Ectodermal cell (in vitro differentiated cells): Measurements from ENCODE around the gene UBAP1.
"Not testable (repeated sequence)": the region's sequence is repeated elsewhere in the genome, so short reads cannot be mapped to it uniquely, and the experiment has no call there.

Source experiments
- H3K27ac ChIP-seq: 2 replicates; pipeline ENCODE4 v1.7.0; 2013; ENCODE audit warnings: mild to moderate bottlenecking, low read depth, low read length; ENCODE audit not compliant: insufficient read depth, poor library complexity, severe bottlenecking
- H3K27me3 ChIP-seq: 2 replicates; pipeline ENCODE4 v1.7.0; 2013; ENCODE audit warnings: mild to moderate bottlenecking, low read length; ENCODE audit not compliant: insufficient read depth, control insufficient read depth, poor library complexity, severe bottlenecking
- H3K36me3 ChIP-seq: one replicate; pipeline ENCODE4 v1.7.0; 2013; ENCODE audit warnings: low read length; ENCODE audit not compliant: control insufficient read depth, insufficient read depth
- H3K4me1 ChIP-seq: one replicate; pipeline ENCODE4 v1.7.0; 2013; ENCODE audit warnings: low read length; ENCODE audit not compliant: control insufficient read depth, insufficient read depth
- H3K4me3 ChIP-seq: 2 replicates; pipeline ENCODE4 v1.7.0; 2013; ENCODE audit warnings: low read depth, low read length, control low read depth; ENCODE audit not compliant: insufficient read depth
- H3K9me3 ChIP-seq: 2 replicates; pipeline ENCODE4 v1.7.0; 2013; ENCODE audit warnings: mild to moderate bottlenecking, low read length, moderate library complexity; ENCODE audit not compliant: control insufficient read depth
- WGBS, 2 experiments: methylation state at CpG; one replicate each; pipeline ENCODE4 v1.1.7; 2013; ENCODE audit warnings: missing lambda C conversion rate in 2 of 2; 5-methylcytosine and 5-hydroxymethylcytosine counted together

UBAP1 gene

DNA sequence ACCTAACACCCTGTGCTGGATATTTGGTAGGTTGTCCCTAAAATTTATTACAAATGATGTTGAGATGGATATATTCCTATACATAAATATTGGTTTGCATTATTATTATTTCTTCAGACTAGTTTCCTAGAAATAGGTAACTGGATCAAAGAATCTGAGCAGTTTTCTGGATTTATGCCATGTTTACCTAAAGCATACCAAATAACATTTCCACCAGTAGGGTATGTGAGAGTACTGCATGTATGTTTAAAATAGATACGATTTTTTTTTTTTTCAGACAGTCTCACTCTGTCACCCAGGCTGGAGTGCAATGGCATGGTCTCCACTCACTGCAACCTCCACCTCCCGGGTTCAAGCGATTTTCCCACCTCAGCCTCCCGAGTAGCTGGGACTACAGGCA lies 68.9 kb downstream of the UBAP1 start:
- H3K36me3 ChIP-seq, H3K9me3 ChIP-seq, H3K4me1 ChIP-seq, H3K27ac ChIP-seq, H3K27me3 ChIP-seq, H3K4me3 ChIP-seq: not testable (repeated sequence)
- WGBS, 2 experiments, result 98 to 100% methylated on average over 4 of the region's 4 CpGs

DNA sequence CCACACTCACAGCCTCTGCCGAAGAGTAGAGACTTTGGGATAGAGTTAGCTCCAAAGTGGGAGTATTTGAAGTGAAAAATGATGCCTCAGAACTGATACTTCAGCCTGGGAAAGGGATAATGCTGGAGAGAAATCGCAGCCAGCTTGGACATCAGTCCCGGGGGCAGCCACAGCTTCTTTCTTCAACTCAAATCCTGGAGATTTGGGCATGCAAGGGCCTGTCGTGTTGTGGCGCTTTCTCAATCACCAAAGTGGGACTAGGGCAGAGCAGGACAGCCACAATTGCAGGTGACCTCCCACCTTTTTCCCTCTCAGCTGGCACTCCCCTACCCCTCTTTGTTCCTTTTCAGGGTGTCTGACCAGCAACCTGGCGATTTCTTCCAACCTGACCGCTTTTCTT lies 70.4 kb downstream of the UBAP1 start:
- 93 to 94% methylated on average over 7 of the region's 7 CpGs for WGBS, 2 experiments
- H3K4me1 ChIP-seq, result no peaks in the 10 kb centered on the region
- no peaks in the 10 kb centered on the region for H3K36me3 ChIP-seq
- no peak overlapping the region for H3K27ac ChIP-seq
- no peak overlapping the region for H3K4me3 ChIP-seq
- no peaks in the 10 kb centered on the region for H3K9me3 ChIP-seq
- no peaks in the 10 kb centered on the region for H3K27me3 ChIP-seq

DNA sequence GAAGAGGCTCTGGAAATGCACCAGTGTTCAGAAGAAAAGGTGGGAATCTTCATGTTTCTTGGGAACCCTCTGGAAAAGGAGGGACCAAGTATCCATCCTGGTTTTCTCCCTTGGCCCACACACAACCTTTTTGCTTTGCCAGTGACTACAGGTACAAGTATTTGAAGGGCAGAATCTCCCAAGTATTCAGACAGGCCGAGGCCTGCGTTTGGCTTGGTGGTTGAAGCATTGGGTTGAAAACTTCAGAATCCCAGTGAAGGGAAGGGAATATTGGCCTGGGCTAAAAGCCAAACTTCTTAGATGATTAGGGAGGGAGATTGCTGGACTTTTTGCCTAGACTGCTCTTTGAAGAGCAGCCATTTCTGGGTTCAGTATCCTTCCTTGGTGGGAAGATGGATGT lies 71.9 kb downstream of the UBAP1 start:
- Histone ChIP-seq H3K36me3 (no peaks in the 10 kb centered on the region), H3K4me1 (no peaks in the 10 kb centered on the region), H3K4me3 (no peak overlapping the region)

DNA sequence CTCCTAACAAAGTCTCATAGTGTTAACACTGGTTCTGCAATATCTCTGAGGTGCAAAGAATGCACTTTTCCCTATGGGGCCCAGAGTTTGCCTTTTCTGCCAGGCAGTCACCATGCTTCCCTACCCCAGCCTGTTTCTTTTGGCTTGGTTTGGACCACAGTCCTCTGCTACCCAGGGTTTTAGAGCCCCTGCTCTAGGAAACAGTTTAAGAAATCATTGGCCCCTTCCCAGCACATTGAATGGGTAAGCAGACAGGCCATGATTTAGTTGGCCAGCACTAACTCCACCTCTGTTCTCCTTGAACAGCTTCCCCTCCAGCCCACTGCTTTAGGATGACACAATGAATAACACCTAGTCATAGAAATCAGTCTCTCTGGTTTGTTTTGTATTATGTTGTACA lies 73.2 kb downstream of the UBAP1 start:
- H3K4me1 ChIP-seq, result no peaks in the 10 kb centered on the region
- H3K9me3 ChIP-seq, result no peaks in the 10 kb centered on the region
- H3K36me3 ChIP-seq, result peaks cover 8% of the 10 kb centered on the region
- H3K4me3 ChIP-seq, result no peak overlapping the region
- no peak overlapping the region for H3K27ac ChIP-seq
- no peaks in the 10 kb centered on the region for H3K27me3 ChIP-seq

More for the DNA sequence above, 71.9 kb downstream of the UBAP1 start:
- 96% methylated on average over 2 of the region's 2 CpGs for WGBS, 2 experiments
- H3K27ac ChIP-seq, result no peak overlapping the region
- H3K27me3 ChIP-seq, result no peaks in the 10 kb centered on the region
- H3K9me3 ChIP-seq, result no peaks in the 10 kb centered on the region

DNA sequence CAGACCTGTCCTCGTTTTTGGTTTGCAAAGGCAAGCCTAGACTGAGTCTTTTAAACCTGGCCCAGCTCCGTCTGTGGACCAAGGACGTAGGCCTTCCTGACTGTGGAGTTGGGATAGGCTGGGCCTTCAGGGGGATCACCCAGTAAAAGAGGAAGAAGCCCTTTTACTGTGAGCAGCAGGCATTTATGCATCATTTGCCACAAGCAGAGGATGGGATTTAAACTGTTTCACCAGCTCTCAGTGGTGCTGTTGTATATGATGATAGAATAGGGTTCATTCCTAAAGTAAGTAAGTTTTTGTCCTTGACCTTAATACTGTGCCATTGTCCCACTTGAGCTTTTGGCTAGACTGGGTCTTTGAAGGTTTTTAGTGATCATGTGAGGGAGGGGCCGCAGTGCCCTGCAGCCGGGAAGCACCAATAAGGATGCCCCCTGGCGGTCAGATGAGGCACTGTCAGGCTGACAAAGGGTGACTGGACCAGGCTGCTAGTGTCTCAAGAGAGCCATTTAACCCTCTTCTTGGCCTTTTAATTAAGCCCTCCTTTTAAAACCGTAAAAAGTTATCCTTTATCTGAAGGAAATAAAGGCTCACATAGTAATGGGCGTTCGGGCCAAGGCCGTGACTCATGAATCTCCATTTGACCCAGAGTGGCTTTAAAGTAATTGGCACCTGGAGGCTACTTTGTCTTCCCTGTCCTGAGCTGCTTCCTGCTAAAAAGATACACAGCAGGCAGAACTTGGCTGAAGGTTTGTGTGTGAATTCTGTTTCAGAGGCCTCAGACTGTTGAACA lies 74.0 kb downstream of the UBAP1 start:
- peaks cover 10% of the 10 kb centered on the region for H3K36me3 ChIP-seq
- H3K27me3 ChIP-seq, result no peaks in the 10 kb centered on the region
- 50 to 52% methylated on average over 10 of the region's 10 CpGs for WGBS, 2 experiments
- no peaks in the 10 kb centered on the region for H3K9me3 ChIP-seq
- no peaks in the 10 kb centered on the region for H3K4me1 ChIP-seq
- H3K4me3 ChIP-seq, result no peak overlapping the region
- H3K27ac ChIP-seq, result no peak overlapping the region

DNA sequence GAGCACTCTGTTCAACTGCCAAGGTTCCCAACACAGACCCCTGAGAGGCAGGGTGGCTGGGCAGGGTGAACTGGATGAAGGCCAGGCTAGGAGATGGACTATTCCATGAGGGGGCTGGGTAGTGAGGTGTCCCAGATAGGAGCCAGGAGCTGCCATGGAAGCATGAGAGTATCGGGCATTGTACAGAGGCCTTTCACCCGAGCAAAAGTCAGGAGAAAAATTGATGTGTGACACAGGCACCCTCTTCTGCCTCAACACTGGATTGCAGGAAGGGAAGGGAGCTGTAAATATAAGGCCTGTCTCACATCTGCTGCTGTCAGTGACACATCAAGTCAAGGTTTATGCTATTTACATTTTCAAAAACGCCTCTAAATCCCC lies 74.6 kb downstream of the UBAP1 start:
- Histone ChIP-seq H3K27me3 (no peaks in the 10 kb centered on the region), H3K27ac (no peak overlapping the region), H3K9me3 (no peaks in the 10 kb centered on the region), H3K4me1 (no peaks in the 10 kb centered on the region), H3K4me3 (no peak overlapping the region), H3K36me3 (peaks cover 15% of the 10 kb centered on the region)
- 89 to 90% methylated on average over 3 of the region's 3 CpGs for WGBS, 2 experiments

DNA sequence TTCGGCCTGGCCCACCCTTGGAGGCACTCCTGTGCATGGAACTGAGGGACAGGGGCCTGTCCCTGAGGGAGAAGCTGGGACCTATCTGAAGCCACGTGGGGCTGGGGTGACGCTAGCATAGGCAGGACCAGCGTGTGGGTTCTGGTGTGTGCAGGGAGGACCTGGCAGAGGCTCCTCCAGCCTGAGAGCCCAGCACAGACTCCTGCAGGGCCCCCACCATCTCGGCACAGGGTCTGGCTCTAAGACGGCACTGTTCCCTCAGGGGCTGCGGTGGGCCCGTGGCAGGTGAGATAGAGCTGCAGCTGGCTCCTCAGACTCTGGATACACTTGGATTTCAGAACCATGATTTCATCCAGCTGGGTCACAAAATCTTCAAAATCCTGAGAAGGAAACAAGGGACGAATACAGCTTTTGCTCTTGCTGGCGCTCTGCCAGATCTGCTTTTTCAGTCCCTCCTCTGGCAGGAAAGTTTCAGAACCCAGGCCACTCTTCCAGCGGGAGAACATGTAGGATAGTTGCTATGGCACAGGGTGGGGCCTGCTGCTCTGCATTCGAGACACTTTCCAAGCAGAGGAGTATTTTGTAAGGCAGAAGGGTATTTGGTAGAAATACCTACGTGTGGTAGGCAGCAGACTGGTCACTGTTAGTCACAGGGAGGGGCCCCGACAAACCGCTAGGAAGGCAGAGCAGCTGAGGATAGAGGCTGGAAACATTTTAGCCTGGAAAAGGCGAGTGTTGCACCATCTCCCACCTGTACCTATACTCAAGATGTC lies 75.5 kb downstream of the UBAP1 start:
- no peak overlapping the region for H3K27ac ChIP-seq
- H3K36me3 ChIP-seq, result peaks cover 16% of the 10 kb centered on the region
- WGBS, 2 experiments, result 94 to 95% methylated on average over 16 of the region's 16 CpGs
- no peaks in the 10 kb centered on the region for H3K4me1 ChIP-seq
- H3K27me3 ChIP-seq, result no peaks in the 10 kb centered on the region
- no peaks in the 10 kb centered on the region for H3K9me3 ChIP-seq
- H3K4me3 ChIP-seq, result no peak overlapping the region

DNA sequence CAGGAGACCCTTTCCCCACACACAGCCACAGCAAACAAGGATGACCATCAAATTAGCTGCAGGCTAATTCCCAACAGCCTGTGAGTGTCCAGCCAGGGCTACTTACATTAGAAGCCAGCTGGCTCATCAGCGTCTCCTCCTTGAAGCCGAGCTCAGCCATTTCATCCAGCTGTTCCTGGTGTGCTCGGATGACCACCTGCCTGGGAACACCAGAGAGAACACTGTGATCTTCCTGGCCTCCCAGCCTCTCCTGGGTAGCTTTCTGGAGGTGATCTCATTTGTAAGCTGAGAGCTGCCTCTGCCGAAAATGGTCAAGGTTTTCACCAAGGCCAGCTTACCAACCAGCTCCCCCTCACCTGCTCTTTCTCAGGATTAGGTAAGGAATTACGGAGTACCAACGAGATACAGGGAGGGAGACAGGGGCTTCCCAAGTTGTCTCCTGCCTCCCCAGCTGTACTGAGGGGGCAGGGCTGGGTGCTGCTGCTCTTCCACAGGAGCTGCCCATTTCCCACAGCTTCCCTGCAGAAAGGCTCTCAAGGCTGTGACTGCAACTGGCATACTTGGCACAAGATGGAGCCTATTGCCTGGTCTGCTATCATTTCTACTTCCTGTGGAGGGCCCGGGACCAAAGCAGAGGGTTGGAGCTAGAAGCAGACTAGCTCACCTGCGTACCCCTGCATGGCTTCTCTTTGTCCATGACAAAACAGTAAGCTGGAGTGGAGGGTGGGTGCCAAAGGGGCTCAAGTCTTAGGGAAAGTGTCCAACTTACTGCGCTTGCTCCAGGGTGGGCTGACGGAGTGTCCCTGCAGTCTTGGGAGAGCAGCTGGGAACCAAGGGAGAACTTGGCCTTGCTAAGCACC lies 76.4 kb downstream of the UBAP1 start:
- no peaks in the 10 kb centered on the region for H3K27me3 ChIP-seq
- no peaks in the 10 kb centered on the region for H3K9me3 ChIP-seq
- H3K4me1 ChIP-seq, result no peaks in the 10 kb centered on the region
- H3K4me3 ChIP-seq, result no peak overlapping the region
- no peak overlapping the region for H3K27ac ChIP-seq
- WGBS, 2 experiments, result 92 to 95% methylated on average over 10 of the region's 10 CpGs
- peaks cover 16% of the 10 kb centered on the region for H3K36me3 ChIP-seq

DNA sequence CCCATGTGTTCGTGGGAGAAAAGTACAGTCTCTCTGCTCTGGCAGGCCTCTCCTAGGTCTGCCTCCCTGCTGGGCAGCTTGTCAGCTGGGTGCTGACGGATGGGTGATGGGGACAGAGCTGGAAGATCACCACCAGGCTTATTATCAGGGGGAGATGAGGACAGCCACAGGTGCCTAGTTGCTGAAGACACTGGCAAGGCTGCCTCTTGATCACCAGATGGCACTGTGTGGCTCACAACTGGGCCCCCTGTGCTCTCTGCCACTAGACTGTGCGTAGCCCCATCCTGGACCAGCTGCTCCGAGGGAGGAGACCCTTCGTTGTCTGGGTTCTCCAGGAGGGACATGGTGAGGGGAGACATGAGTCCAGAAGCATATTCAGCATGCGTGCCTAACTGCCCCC lies 77.3 kb downstream of the UBAP1 start:
- Histone ChIP-seq H3K36me3 (peaks cover 16% of the 10 kb centered on the region), H3K27me3 (no peaks in the 10 kb centered on the region), H3K4me1 (no peaks in the 10 kb centered on the region), H3K4me3 (no peak overlapping the region), H3K9me3 (no peaks in the 10 kb centered on the region), H3K27ac (no peak overlapping the region)
- WGBS, 2 experiments, result 90 to 93% methylated on average over 6 of the region's 6 CpGs
